GM12878 (cell line): Measurements from ENCODE around the gene GIGYF2. TPM values are rescaled to one million over a fixed set of nuclear protein-coding genes. Genes with fewer than 3 reads are reported as not detected.
A peak's percentile ranks its signal among the peaks of the same experiment; 100 is the strongest.

ENCODE experiments used
- ATAC-seq: fragments of 200-7000 bp; cut with Tn5 transposase; 3 replicates; pipeline ENCODE4 v1.9.1; 2020; ENCODE audit warnings: mild to moderate bottlenecking, moderate library complexity
- BruUV-seq: library from RNA; stranded (reverse); fragments of 400-500 nt; replicated peaks from 2 replicates; lab custom pipeline; 2021; lab: Mats Ljungman, UMichigan
- CTCF ChIA-PET: fragments of 300-600 bp; sonication (Branson Sonifier 250); formaldehyde crosslinking; extraction: SDS; loops from one replicate; lab custom pipeline; 2021; ENCODE audit warnings: inconsistent platforms; lab: Yijun Ruan, JAX
- POLR2A ChIA-PET: fragments of 350-600 bp; formaldehyde crosslinking; extraction: SDS; loops from one replicate; lab custom pipeline; 2021; ENCODE audit warnings: inconsistent platforms; lab: Charles Lee
- RAD21 ChIA-PET: fragments of 300-600 bp; sonication (Branson Sonifier 250); formaldehyde crosslinking; loops from one replicate; lab custom pipeline; 2023; ENCODE audit warnings: antibody characterized with exemption; ENCODE audit not compliant: unreplicated experiment; lab: Charles Lee
- SMC1A ChIA-PET: fragments of 300-600 bp; sonication (Branson Sonifier 250); formaldehyde crosslinking; loops from one replicate; lab custom pipeline; 2023; ENCODE audit not compliant: unreplicated experiment, uncharacterized antibody; lab: Charles Lee
- DNase-seq: peaks from one replicate; pipeline ENCODE4 v3.0.0-alpha.2; 2011; ENCODE audit warnings: low read depth, low spot score
- FAIRE-seq: peaks from 3 replicates; lab custom pipeline; 2011; peaks lifted over from hg19 to GRCh38; lab: Jason Lieb, UNC
- H2AFZ ChIP-seq: 2 replicates; pipeline ENCODE4 v1.6.0; 2011; ENCODE audit warnings: low read depth, low read length, control low read depth; ENCODE audit not compliant: control insufficient read depth
- H3K27ac ChIP-seq: 2 replicates; pipeline ENCODE4 v1.5.1; 2011; ENCODE audit warnings: control low read depth; ENCODE audit not compliant: control insufficient read depth, insufficient read depth
- H3K27me3 ChIP-seq, 2 experiments: replicated peaks in 1 of 2; 2 replicates each; pipeline versions ENCODE4 v1.6.0 to v1.6.1; 2011; ENCODE audit warnings: low read length in 1 of 2; ENCODE audit not compliant: control insufficient read depth in 2 of 2, insufficient read depth in 2 of 2
- H3K36me3 ChIP-seq, 2 experiments: 2 replicates each; pipeline ENCODE4 v1.5.1; 2011; ENCODE audit warnings: low read length in 1 of 2; ENCODE audit not compliant: control insufficient read depth in 2 of 2, insufficient read depth in 2 of 2
- H3K4me1 ChIP-seq: 2 replicates; pipeline ENCODE4 v1.6.1; 2011; ENCODE audit warnings: mild to moderate bottlenecking, low read length, moderate library complexity, mixed read lengths; ENCODE audit not compliant: control insufficient read depth, insufficient read depth
- H3K4me2 ChIP-seq: 2 replicates; pipeline ENCODE4 v1.6.0; 2011; ENCODE audit warnings: control low read depth; ENCODE audit not compliant: control insufficient read depth, insufficient read depth
- H3K4me3 ChIP-seq: fragments of 200-600 bp; sonication (generic); 2 replicates; pipeline ENCODE4 v1.5.1; 2016
- H3K79me2 ChIP-seq: 2 replicates; pipeline ENCODE4 v1.6.0; 2011; ENCODE audit warnings: low read length; ENCODE audit not compliant: control insufficient read depth, insufficient read depth
- H3K9ac ChIP-seq: 2 replicates; pipeline ENCODE4 v1.8.0; 2011; ENCODE audit warnings: low read length, control low read depth, mixed read lengths; ENCODE audit not compliant: control insufficient read depth, insufficient read depth
- H3K9me3 ChIP-seq: replicated peaks from 3 replicates; pipeline ENCODE4 v1.5.1; 2011; ENCODE audit warnings: mild to moderate bottlenecking, low read length; ENCODE audit not compliant: control insufficient read depth, insufficient read depth
- H4K20me1 ChIP-seq: 2 replicates; pipeline ENCODE4 v1.6.0; 2011; ENCODE audit not compliant: control insufficient read depth, insufficient read depth
- CBFB ChIP-seq: IDR thresholded peaks from 2 replicates; pipeline ENCODE4 v1.6.1; 2016; ENCODE audit warnings: antibody characterized with exemption, low read depth
- CEBPB ChIP-seq, 2 experiments: fragments of 150-350 bp in 1 of 2; IDR thresholded peaks; 2 replicates each; pipeline ENCODE4 v1.6.1; 2012 to 2014; ENCODE audit warnings: low read depth in 2 of 2, low read length in 2 of 2, borderline replicate concordance in 1 of 2, inconsistent platforms in 1 of 2
- E2F8 ChIP-seq: fragments of 450-650 bp; IDR thresholded peaks from 2 replicates; pipeline ENCODE4 v1.6.1; 2018; ENCODE audit warnings: mild to moderate bottlenecking, low read depth, moderate library complexity; ENCODE audit not compliant: partially characterized antibody
- ESRRA ChIP-seq: IDR thresholded peaks from 2 replicates; pipeline ENCODE4 v1.6.1; 2012; ENCODE audit warnings: mild to moderate bottlenecking, low read length, improper control_type of control experiment
- HDAC6 ChIP-seq: fragments of 200-600 bp; sonication (generic); IDR thresholded peaks from one replicate; pipeline ENCODE4 v1.8.0; 2017; ENCODE audit warnings: antibody characterized with exemption; ENCODE audit not compliant: unreplicated experiment
- KAT2A ChIP-seq: conservative IDR thresholded peaks from 2 replicates; pipeline ENCODE4 v1.6.1; 2011; ENCODE audit warnings: low read depth, low read length; ENCODE audit not compliant: control insufficient read depth
- KLF5 ChIP-seq: fragments of 450-650 bp; IDR thresholded peaks from 2 replicates; pipeline ENCODE4 v1.6.1; 2014; ENCODE audit warnings: mild to moderate bottlenecking; ENCODE audit not compliant: partially characterized antibody
- MTA3 ChIP-seq: IDR thresholded peaks from 2 replicates; pipeline ENCODE4 v1.6.1; 2012; ENCODE audit warnings: low read length, inconsistent platforms, borderline replicate concordance
- MYB ChIP-seq: fragments of 150-350 bp; IDR thresholded peaks from 2 replicates; pipeline ENCODE4 v1.6.1; 2014; ENCODE audit warnings: mild to moderate bottlenecking, low read depth, low read length, borderline replicate concordance
- NR2C1 ChIP-seq: fragments of 450-650 bp; IDR thresholded peaks from 2 replicates; pipeline ENCODE4 v1.6.1; 2017; ENCODE audit warnings: antibody characterized with exemption, mild to moderate bottlenecking, moderate library complexity
- RCOR1 ChIP-seq: conservative IDR thresholded peaks from 2 replicates; pipeline ENCODE4 v1.6.1; 2012; ENCODE audit warnings: low read depth, low read length, improper control_type of control experiment
- RELA ChIP-seq: fragments of 450-650 bp; IDR thresholded peaks from 2 replicates; pipeline ENCODE4 v1.8.0; 2014; ENCODE audit warnings: borderline replicate concordance; ENCODE audit not compliant: partially characterized antibody
- RUNX3 ChIP-seq: IDR thresholded peaks from 2 replicates; pipeline ENCODE4 v1.6.1; 2012; ENCODE audit warnings: low read length, inconsistent platforms
- SUPT20H ChIP-seq: IDR thresholded peaks from 2 replicates; pipeline ENCODE4 v1.6.1; 2011; ENCODE audit warnings: low read depth, mild to moderate bottlenecking, low read length, moderate library complexity, borderline replicate concordance; ENCODE audit not compliant: control insufficient read depth
- WRNIP1 ChIP-seq: IDR thresholded peaks from 2 replicates; pipeline ENCODE4 v1.6.1; 2011; ENCODE audit warnings: low read depth, low read length, improper control_type of control experiment, borderline replicate concordance
- ZNF24 ChIP-seq: fragments of 450-650 bp; IDR thresholded peaks from 2 replicates; pipeline ENCODE4 v1.6.1; 2017; ENCODE audit warnings: antibody characterized with exemption, mild to moderate bottlenecking
- ZSCAN29 ChIP-seq: fragments of 450-650 bp; IDR thresholded peaks from 2 replicates; pipeline ENCODE4 v1.6.1; 2017; ENCODE audit warnings: mild to moderate bottlenecking, moderate library complexity
- WGBS: methylation state at CpG from one replicate; pipeline ENCODE4 v1.1.6; 2016; ENCODE audit warnings: low lambda C conversion rate; ENCODE audit not compliant: insufficient replicate concordance, insufficient coverage; ENCODE audit errors: missing lambda C conversion rate; 5-methylcytosine and 5-hydroxymethylcytosine counted together
- in situ Hi-C: fragments of 300-500 bp; cut with MboI; formaldehyde crosslinking; loops from 9 replicates; pipeline ENCODE4 v1.14.3; 2018; ENCODE audit warnings: mixed read lengths
- intact Hi-C: fragments of 100-400 bp; cut with micrococcal nuclease; formaldehyde crosslinking; loops from one replicate; pipeline ENCODE4 v1.14.2; 2022; ENCODE audit not compliant: unreplicated experiment
- polyA plus RNA-seq, 11 experiments: library from polyadenylated mRNA; depleted of rRNA in 4 of 11; unstranded in 6 of 11; stranded (reverse) in 5 of 11; fragments of >200 nt; fragmentation: Nextera tagmentation in 4 of 11; fragmentation: Illumina TruSeq in 1 of 11; extraction: Ambion mirVana in 4 of 11; extraction: Trizol in 1 of 11; gene quantifications; 1 replicate in 1 of 11; 2 replicates in 10 of 11; pipeline versions ENCODE4 v1.2.1 to v1.2.3, GENCODE V29; 2011 to 2016; ENCODE audit warnings: inconsistent platforms in 2 of 11, missing spikeins in 2 of 11, low read depth in 1 of 11
- total RNA-seq, 4 experiments: library from RNA; depleted of rRNA in 3 of 4; stranded (reverse); fragments of >200 nt in 3 of 4; fragmentation: Illumina TruSeq in 1 of 4; extraction: Trizol in 1 of 4; gene quantifications; 2 replicates each; pipeline versions ENCODE4 v1.2.1 to v1.2.3, GENCODE V29; 2013 to 2021

Gene GIGYF2
- total and polyA plus RNA-seq, 10 of the 15 experiments (the other 5 are each of a cell fraction or from before 2014, with no cell fraction given), result 12.2 to 47.2 (median 39.0) TPM

GRCh38 chr2:232721882-232722281, 24.8 kb downstream of the GIGYF2 start:
- H3K27me3 ChIP-seq, result no peaks in the 10 kb centered on the region
- no peaks in the 10 kb centered on the region for H4K20me1 ChIP-seq
- DNase-seq (no peak), FAIRE-seq (no peak), ATAC-seq (no peak)
- H2AFZ ChIP-seq, result no peak overlapping the region
- ChIA-PET POLR2A (no interaction called here), CTCF (no interaction called here), RAD21 (no interaction called here), SMC1A (no interaction called here)
- H3K9ac ChIP-seq, result no peak overlapping the region
- in situ Hi-C loops, result no loop called here
- TF ChIP-seq MTA3 (no peak), SUPT20H (no peak), MYB (no peak), NR2C1 (no peak), KLF5 (no peak), ESRRA (no peak), KAT2A (no peak)
- peaks cover 3% of the 10 kb centered on the region; the same call in 2 of the 3 replicates for H3K9me3 ChIP-seq
- H3K4me1 ChIP-seq, result no peaks in the 10 kb centered on the region; the same call in 1 of the 2 replicates
- H3K27ac ChIP-seq, result no peak overlapping the region
- peaks cover 24% of the 10 kb centered on the region for H3K79me2 ChIP-seq
- no peak overlapping the region for H3K4me2 ChIP-seq
- WGBS, result 48% methylated on average over 2 of the region's 2 CpGs
- H3K4me3 ChIP-seq, result no peak overlapping the region
- peaks cover 4 to 23% of the 10 kb centered on the region in 2 experiments for H3K36me3 ChIP-seq
- no TSS peak for BruUV-seq
- intact Hi-C loops, result no loop called here

- intact Hi-C loops (no loop called here), in situ Hi-C loops (no loop called here)
- Histone ChIP-seq H3K36me3 (peaks cover 4 to 13% of the 10 kb centered on the region in 2 experiments), H3K4me1 (no peaks in the 10 kb centered on the region; the same call in 1 of the 2 replicates), H3K27me3 (no peaks in the 10 kb centered on the region), H3K27ac (peak overlapping the region; percentile 8; the same call in 1 of the 2 replicates), H3K4me2 (no peak overlapping the region), H3K9me3 (no peaks in the 10 kb centered on the region; the same call in 2 of the 3 replicates), H4K20me1 (no peaks in the 10 kb centered on the region), H2AFZ (no peak overlapping the region), H3K4me3 (no peak overlapping the region), H3K9ac (no peak overlapping the region), H3K79me2 (peaks cover 14% of the 10 kb centered on the region)
- DNase-seq (no peak), ATAC-seq (no peak), FAIRE-seq (no peak)
- BruUV-seq, result no TSS peak
- 100% methylated on average over 1 of the region's 1 CpG for WGBS
- ChIA-PET RAD21 (no interaction called here), SMC1A (interaction anchor here (0.8 to 1.2 kb wide), 2 partner anchors 9 to 28 kb away, joined by 3 to 4 read pairs; no protein-coding TSS in a partner anchor), POLR2A (no interaction called here), CTCF (interaction anchor here (1.0 kb wide), 1 partner anchor 21 kb away, joined by 4 read pairs; no protein-coding TSS in a partner anchor)
- no peak for TF ChIP-seq E2F8
- TF ChIP-seq HDAC6, result no peak
- TF ChIP-seq ZSCAN29, result no peak
- TF ChIP-seq CBFB, result no peak
- no peak for TF ChIP-seq RCOR1
- TF ChIP-seq CEBPB (IDR thresholded peaks at IDR 0.05; ENCODE audit: borderline replicate concordance in 1 of 2, low read depth in 2 of 2, low read length in 2 of 2), result no peak
- TF ChIP-seq ZNF24, result no peak
- no peak for TF ChIP-seq RELA
- TF ChIP-seq RUNX3, result no peak
- TF ChIP-seq WRNIP1, result no peak
Measured at GRCh38 chr2:232723027-232723426, 25.9 kb downstream of the GIGYF2 start.
